Measurements from ENCODE around the gene CHST6.
"Not testable (repeated sequence)": the region's sequence is repeated elsewhere in the genome, so short reads cannot be mapped to it uniquely, and the experiment has no call there.

DNA sequence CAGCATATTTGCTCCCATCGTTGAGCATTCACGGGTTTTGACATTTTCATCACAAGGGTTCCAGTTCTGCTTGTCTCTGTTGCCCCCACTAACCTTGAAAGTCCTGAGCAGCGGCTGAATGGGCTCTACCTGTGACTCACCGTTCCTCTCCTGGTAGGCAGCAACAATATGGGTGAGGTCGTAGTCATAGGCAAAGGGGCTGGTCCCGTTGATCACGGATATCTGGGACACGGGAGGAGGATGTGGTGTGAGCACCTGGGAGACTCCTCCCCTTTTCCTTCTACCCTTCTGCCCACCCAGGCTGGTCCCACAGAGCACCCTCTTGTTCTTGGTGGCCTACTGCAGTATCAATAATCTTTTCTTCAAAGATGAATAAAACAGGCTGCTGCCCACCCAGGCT lies 47.2 kb upstream of the CHST6 start:
- TF ChIP-seq, protein P1, sequence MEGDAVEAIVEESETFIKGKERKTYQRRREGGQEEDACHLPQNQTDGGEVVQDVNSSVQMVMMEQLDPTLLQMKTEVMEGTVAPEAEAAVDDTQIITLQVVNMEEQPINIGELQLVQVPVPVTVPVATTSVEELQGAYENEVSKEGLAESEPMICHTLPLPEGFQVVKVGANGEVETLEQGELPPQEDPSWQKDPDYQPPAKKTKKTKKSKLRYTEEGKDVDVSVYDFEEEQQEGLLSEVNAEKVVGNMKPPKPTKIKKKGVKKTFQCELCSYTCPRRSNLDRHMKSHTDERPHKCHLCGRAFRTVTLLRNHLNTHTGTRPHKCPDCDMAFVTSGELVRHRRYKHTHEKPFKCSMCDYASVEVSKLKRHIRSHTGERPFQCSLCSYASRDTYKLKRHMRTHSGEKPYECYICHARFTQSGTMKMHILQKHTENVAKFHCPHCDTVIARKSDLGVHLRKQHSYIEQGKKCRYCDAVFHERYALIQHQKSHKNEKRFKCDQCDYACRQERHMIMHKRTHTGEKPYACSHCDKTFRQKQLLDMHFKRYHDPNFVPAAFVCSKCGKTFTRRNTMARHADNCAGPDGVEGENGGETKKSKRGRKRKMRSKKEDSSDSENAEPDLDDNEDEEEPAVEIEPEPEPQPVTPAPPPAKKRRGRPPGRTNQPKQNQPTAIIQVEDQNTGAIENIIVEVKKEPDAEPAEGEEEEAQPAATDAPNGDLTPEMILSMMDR (conservative IDR thresholded peaks at IDR 0.05; ENCODE audit: low read depth, low read length) = not testable (repeated sequence)
- TF ChIP-seq EZH2 (IDR thresholded peaks at IDR 0.05; ENCODE audit: low read length, unreplicated experiment) = not testable (repeated sequence)
